ENCODE data around the gene SMCR8. TPM values are rescaled to one million over a fixed set of nuclear protein-coding genes. Genes with fewer than 3 reads are reported as not detected.

SMCR8 gene
- polyA plus RNA-seq, 1 of the 3 experiments (the other 2 are of a cell fraction), result 5.6 TPM

- H3K27me3 ChIP-seq (ENCODE audit: insufficient read depth), result no peaks in the 10 kb centered on the region
- H3K4me1 ChIP-seq (ENCODE audit: control insufficient read depth in 1 of 2, insufficient read depth in 2 of 2, low read depth in 1 of 2, low read length in 1 of 2), result no peaks in the 10 kb centered on the region
- H3K79me2 ChIP-seq (ENCODE audit: insufficient read depth), result no peaks in the 10 kb centered on the region
- H4K20me1 ChIP-seq (ENCODE audit: insufficient read depth), result no peaks in the 10 kb centered on the region
- peaks cover 53 to 74% of the 10 kb centered on the region in 2 experiments for H3K36me3 ChIP-seq (replicated peaks in 1 of 2; ENCODE audit: control insufficient read depth in 1 of 2, insufficient read depth in 2 of 2, low read length in 1 of 2)
- CTCF ChIA-PET, result interaction anchor here (1.0 to 1.6 kb wide), 2 partner anchors 10 to 32 kb away, joined by 4 to 5 read pairs; no protein-coding TSS in a partner anchor
- no peaks in the 10 kb centered on the region for H3K9me3 ChIP-seq
- H3K9ac ChIP-seq, result no peak overlapping the region
- 81% methylated on average over 5 of the region's 5 CpGs for WGBS (ENCODE audit: low lambda C conversion rate)
- H3F3A ChIP-seq (replicated peaks; ENCODE audit: insufficient read depth), result no peaks in the 10 kb centered on the region
- no peak for DNase-seq
- H3K27ac ChIP-seq (ENCODE audit: low read depth in 2 of 2, low read length in 1 of 2), result no peak overlapping the region
- TF ChIP-seq PBX3 (IDR thresholded peaks at IDR 0.05) (no peak), IRF3 (IDR thresholded peaks at IDR 0.05; ENCODE audit: low read depth, low read length) (no peak), GATA2 (CRISPR knock-in tag; IDR thresholded peaks at IDR 0.05) (no peak), YY1 (IDR thresholded peaks at IDR 0.05; ENCODE audit: low read depth) (no peak), MAX (IDR thresholded peaks at IDR 0.05; ENCODE audit: low read depth) (no peak), TEAD4 (IDR thresholded peaks at IDR 0.05; ENCODE audit: borderline replicate concordance, insufficient read depth) (no peak), SMC3 (IDR thresholded peaks at IDR 0.05; ENCODE audit: low read depth, low read length) (no peak), SIN3A (IDR thresholded peaks at IDR 0.05; ENCODE audit: borderline replicate concordance, low read depth, low read length) (no peak), RCOR1 (IDR thresholded peaks at IDR 0.05; ENCODE audit: low read length) (no peak), FOXM1 (IDR thresholded peaks at IDR 0.05; ENCODE audit: low read depth) (no peak), USF2 (IDR thresholded peaks at IDR 0.05; ENCODE audit: borderline replicate concordance, low read depth, low read length) (no peak), GABPA (IDR thresholded peaks at IDR 0.05; ENCODE audit: low read depth) (no peak), MXI1 (IDR thresholded peaks at IDR 0.05; ENCODE audit: low read depth, low read length) (no peak), RAD21 (IDR thresholded peaks at IDR 0.05; ENCODE audit: low read length) (no peak), TAF1 (IDR thresholded peaks at IDR 0.05; ENCODE audit: borderline replicate concordance, low read depth, low read length) (no peak), FOXJ3 (CRISPR knock-in tag; IDR thresholded peaks at IDR 0.05) (no peak), JUND (IDR thresholded peaks at IDR 0.05) (no peak), RFX5 (IDR thresholded peaks at IDR 0.05; ENCODE audit: low read length) (no peak), REST (IDR thresholded peaks at IDR 0.05; ENCODE audit: low read depth, low read length) (no peak)
- no peak overlapping the region for H2AFZ ChIP-seq (ENCODE audit: low read depth)
- POLR2A ChIA-PET, result no interaction called here
- no peak overlapping the region for H3K4me2 ChIP-seq
- H3K9me2 ChIP-seq, result no peaks in the 10 kb centered on the region
- H3K4me3 ChIP-seq (ENCODE audit: low read depth in 2 of 2, low read length in 1 of 2), result no peak overlapping the region
Measured at GRCh38 chr17:18280766-18281371, 34.2 kb upstream of the SMCR8 start.

Measured in SK-N-SH (cell line).